Measurements from ENCODE around the gene NOL4L. TPM values are rescaled to one million over a fixed set of nuclear protein-coding genes. Genes with fewer than 3 reads are reported as not detected.

Gene NOL4L
- total and polyA plus RNA-seq, 2 experiments from 2014 or later: 35.6 to 42.9 TPM

DNA sequence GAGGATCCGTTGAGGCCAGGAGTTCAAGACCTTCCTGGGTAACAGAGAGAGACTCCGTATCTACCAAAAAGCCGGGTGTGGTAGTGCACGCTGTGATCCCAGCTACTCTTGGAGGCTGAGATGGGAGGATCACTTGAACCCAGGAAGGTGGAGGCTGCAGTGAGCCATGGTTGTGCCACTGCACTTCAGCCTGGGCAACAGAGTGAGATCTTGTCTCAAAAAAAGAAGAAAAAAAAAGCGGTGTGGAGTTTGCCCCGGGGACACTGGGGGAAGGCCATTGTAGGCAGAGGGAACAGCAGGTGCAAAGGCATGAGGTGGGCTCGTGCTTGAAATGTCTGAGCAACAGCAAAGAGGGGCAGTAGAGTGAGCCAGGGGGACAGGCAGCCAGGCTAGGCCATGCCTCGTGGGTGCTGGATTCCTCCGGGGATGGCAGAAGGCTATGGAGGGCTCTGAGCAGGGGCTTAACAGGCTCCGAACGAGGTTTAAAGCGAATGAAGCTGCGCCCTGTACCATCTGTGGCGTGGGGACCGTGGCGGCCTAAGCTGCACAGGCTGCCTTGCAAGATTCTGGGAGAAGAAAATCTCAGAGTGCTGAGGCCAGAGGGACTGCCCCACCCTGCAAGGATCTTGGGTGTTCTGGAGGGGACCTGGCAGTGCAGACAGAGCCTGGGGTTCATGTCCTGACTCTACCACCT, 36.9 kb upstream of the NOL4L start:
- no peaks in the 10 kb centered on the region for H3K27me3 ChIP-seq
- no peak overlapping the region for H3K4me2 ChIP-seq
- H2AFZ ChIP-seq: no peak overlapping the region
- no peaks in the 10 kb centered on the region for H3K9me3 ChIP-seq (ENCODE audit: low read depth)
- H3K79me2 ChIP-seq: no peaks in the 10 kb centered on the region
- TF ChIP-seq, protein P1, sequence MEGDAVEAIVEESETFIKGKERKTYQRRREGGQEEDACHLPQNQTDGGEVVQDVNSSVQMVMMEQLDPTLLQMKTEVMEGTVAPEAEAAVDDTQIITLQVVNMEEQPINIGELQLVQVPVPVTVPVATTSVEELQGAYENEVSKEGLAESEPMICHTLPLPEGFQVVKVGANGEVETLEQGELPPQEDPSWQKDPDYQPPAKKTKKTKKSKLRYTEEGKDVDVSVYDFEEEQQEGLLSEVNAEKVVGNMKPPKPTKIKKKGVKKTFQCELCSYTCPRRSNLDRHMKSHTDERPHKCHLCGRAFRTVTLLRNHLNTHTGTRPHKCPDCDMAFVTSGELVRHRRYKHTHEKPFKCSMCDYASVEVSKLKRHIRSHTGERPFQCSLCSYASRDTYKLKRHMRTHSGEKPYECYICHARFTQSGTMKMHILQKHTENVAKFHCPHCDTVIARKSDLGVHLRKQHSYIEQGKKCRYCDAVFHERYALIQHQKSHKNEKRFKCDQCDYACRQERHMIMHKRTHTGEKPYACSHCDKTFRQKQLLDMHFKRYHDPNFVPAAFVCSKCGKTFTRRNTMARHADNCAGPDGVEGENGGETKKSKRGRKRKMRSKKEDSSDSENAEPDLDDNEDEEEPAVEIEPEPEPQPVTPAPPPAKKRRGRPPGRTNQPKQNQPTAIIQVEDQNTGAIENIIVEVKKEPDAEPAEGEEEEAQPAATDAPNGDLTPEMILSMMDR (IDR thresholded peaks at IDR 0.05; ENCODE audit: poor library complexity): no peak
- no peak for TF ChIP-seq EZH2 (IDR thresholded peaks at IDR 0.05; ENCODE audit: borderline replicate concordance)
- no peak for TF ChIP-seq EZH2phosphoT487 (IDR thresholded peaks at IDR 0.05; ENCODE audit: low read depth, severe bottlenecking, unreplicated experiment)
- H3K9me2 ChIP-seq (replicated peaks; ENCODE audit: insufficient read depth): no peaks in the 10 kb centered on the region
- H4K20me1 ChIP-seq (ENCODE audit: insufficient read depth, poor library complexity, severe bottlenecking): no peaks in the 10 kb centered on the region
- H3K27ac ChIP-seq: no peak overlapping the region
- no peak overlapping the region for H3K4me3 ChIP-seq
- H3K4me1 ChIP-seq (ENCODE audit: insufficient read depth): peaks cover 3% of the 10 kb centered on the region
- no peaks in the 10 kb centered on the region for H3K36me3 ChIP-seq (replicated peaks; ENCODE audit: insufficient read depth, low read depth)
- 78% methylated on average over 16 of the region's 16 CpGs for WGBS (ENCODE audit: low lambda C conversion rate, missing lambda C conversion rate)
- DNase-seq (ENCODE audit: low spot score): no peak

DNA sequence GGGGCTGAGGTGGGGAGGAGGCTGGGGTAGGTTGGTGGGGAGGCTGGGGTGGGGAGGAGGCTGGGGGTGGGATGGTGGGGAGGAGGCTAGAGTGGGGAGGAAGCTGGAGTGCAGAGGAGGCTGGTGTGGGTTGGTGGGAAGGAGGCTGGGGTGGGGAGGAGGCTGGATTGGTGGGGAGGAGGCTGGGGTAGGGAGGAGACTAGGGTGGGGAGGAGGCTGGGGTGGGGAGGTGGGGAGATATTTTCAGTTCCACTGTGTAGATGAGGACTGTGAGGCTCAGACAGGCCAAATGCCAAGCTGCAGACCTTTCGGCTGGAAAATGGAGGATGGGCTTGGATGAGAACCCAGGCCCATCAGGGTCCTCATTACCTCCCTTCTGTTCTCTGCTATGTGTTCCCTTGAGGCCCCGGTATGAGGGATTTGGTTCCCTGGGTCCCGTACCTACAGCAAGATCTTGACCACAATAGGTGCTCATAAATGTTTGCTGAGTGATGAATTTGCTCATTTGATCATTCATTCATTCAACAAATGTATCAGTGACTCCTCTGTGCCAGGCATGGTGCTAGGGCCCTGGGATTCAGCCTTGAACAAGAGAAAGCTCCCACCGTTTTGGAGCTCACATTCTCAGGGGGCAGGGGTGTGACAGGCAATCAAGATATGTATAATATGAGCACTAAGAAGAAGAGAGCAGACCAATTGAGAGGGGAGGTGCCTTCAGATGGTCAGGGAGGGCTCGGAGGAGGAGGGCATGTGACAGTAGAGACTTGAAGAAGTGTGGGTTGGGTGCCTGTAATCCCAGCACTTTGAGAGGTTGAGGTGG, 36.1 kb upstream of the NOL4L start:
- no peaks in the 10 kb centered on the region for H3K27me3 ChIP-seq
- WGBS (ENCODE audit: low lambda C conversion rate, missing lambda C conversion rate): 63% methylated on average over 5 of the region's 5 CpGs
- TF ChIP-seq, protein P1 (IDR thresholded peaks at IDR 0.05; ENCODE audit: poor library complexity): no peak
- TF ChIP-seq EZH2phosphoT487 (IDR thresholded peaks at IDR 0.05; ENCODE audit: low read depth, severe bottlenecking, unreplicated experiment): no peak
- H3K4me3 ChIP-seq: no peak overlapping the region
- H3K9me3 ChIP-seq (ENCODE audit: low read depth): no peaks in the 10 kb centered on the region
- no peaks in the 10 kb centered on the region for H3K79me2 ChIP-seq
- no peaks in the 10 kb centered on the region for H4K20me1 ChIP-seq (ENCODE audit: insufficient read depth, poor library complexity, severe bottlenecking)
- H3K36me3 ChIP-seq (replicated peaks; ENCODE audit: insufficient read depth, low read depth): no peaks in the 10 kb centered on the region
- H3K4me2 ChIP-seq: no peak overlapping the region
- H3K9me2 ChIP-seq (replicated peaks; ENCODE audit: insufficient read depth): no peaks in the 10 kb centered on the region
- H2AFZ ChIP-seq: no peak overlapping the region
- no peaks in the 10 kb centered on the region for H3K4me1 ChIP-seq (ENCODE audit: insufficient read depth)
- DNase-seq (ENCODE audit: low spot score): peak; percentile 95
- H3K27ac ChIP-seq: no peak overlapping the region

DNA sequence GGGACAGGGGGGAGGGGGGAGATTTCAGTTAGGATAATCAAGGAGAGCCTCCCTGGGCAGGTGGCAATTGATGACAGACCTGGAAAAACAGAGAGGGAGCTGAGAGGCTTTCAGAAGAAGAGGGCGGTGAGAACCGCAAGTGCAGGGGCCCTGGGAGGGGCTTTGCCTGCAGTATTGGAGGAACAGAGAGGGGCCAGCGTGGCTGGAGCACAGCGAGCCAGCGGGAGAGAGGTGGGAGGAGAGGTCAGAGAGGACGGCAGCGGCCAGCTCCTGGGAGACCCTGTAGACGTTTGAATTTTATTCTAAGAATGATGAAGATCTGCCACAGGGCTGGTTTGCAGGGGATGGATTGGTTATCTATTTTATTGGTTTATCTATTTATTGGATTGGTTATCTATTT, 34.5 kb upstream of the NOL4L start:
- Histone ChIP-seq H3K27me3 (no peaks in the 10 kb centered on the region), H2AFZ (no peak overlapping the region), H3K9me2 (replicated peaks; ENCODE audit: insufficient read depth) (no peaks in the 10 kb centered on the region), H3K4me3 (no peak overlapping the region), H3K4me2 (no peak overlapping the region), H3K36me3 (replicated peaks; ENCODE audit: insufficient read depth, low read depth) (no peaks in the 10 kb centered on the region), H3K27ac (no peak overlapping the region), H4K20me1 (ENCODE audit: insufficient read depth, poor library complexity, severe bottlenecking) (no peaks in the 10 kb centered on the region), H3K4me1 (ENCODE audit: insufficient read depth) (no peaks in the 10 kb centered on the region), H3K79me2 (no peaks in the 10 kb centered on the region), H3K9me3 (ENCODE audit: low read depth) (no peaks in the 10 kb centered on the region)
- 35% methylated on average over 8 of the region's 8 CpGs for WGBS (ENCODE audit: low lambda C conversion rate, missing lambda C conversion rate)
- TF ChIP-seq EZH2 (IDR thresholded peaks at IDR 0.05; ENCODE audit: borderline replicate concordance): no peak
- TF ChIP-seq, protein P1 (IDR thresholded peaks at IDR 0.05; ENCODE audit: poor library complexity): no peak
- TF ChIP-seq EZH2phosphoT487 (IDR thresholded peaks at IDR 0.05; ENCODE audit: low read depth, severe bottlenecking, unreplicated experiment): no peak
- DNase-seq (ENCODE audit: low spot score): no peak
